Fibroblast of the conjunctiva (primary cell): ENCODE results near the gene ANP32A.
A peak's percentile ranks its signal among the peaks of the same experiment; 100 is the strongest.

Experiments used
- DNase-seq: peaks from one replicate; pipeline ENCODE4 v3.0.0-alpha.2; 2010; ENCODE audit warnings: low read depth

The ANP32A gene

DNA sequence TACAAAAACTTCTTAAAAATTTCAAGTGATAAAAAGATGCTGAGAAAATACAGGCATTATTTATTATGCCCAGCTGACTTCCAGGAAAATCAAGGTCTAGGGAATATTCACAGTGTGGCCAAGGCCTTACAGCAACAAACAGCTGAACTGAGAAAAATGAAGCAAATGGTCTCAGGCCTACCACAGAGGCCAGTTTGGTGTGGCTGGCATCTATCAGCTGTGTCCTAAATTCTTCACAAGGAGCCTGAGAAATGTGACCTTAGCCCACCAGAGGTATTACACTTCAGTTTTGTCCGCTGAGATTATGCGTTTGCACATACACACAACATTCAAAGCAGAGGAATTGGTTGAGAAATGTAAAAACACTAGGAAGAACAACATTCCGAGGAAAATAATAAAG, 77.4 kb downstream of the ANP32A start:
- DNase-seq = no peak

DNA sequence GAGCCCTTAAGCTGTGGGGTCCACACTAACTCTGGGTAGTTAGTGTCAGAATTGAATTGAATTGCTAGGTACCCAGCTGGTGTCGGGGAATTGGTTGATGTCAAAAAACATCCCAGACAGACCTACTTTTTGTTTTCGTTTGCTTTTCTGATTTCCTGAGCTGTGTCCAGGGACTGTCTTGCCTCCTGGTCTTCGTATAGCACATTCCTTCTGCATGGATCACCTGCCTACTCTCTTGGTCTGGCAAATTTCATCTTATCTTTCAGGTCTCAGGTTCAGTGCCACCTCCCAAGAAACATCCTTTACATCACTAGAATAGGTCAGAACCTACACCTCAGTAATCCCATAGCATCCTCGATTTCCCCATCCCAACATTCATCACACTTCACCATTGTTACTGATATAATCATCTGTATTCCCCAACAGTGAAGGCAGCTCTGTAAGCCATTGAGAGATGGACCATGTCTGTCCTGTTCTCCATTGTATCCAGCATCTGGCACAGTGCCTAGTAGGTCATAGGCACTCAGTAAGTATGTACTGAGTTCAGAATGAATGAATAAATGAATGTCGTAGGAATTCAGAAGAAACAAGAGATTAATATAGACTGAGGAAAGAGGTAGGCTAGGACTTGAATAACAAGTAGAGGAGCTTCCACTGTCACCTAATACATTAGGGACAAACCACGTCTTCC, 81.2 kb downstream of the ANP32A start:
- DNase-seq = no peak

DNA sequence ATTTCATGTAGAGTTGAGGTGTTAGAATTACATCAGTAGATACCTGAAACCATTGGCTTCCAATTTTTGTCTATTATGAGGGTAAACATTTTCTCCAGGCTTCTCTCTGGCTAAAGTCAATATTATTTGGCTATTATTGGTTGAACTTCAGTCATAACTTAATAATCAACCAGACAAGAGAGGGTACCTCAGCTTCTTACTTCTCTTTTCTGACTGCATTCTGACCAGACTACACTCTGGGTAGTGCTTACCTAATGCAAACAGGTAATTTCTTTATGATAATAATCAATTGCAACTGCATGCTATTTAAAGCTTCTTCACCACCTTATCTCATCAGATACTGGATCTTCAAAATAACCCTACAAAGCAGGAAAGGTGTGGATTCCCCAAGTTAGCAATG, 85.1 kb downstream of the ANP32A start:
- DNase-seq = no peak

DNA sequence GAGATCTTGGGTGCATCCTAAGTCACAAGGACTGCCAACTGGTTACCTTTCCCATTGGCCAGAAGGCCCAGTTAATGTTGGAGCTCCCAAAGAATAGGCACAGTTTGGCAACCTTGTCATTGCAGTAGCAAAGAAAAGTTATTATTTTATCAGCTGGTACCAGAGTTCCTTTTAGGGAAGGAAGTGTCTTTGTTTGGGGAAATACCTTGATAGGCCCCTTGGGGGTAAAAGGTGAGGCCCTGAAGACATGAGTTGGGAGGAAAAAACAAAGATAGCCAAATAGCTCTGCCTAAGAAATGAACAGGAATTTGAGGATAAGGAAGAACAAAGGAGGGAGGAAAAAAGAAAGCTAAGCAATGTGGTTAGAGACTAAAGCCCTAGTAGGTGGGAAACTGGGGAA, 85.8 kb downstream of the ANP32A start:
- DNase-seq = no peak

DNA sequence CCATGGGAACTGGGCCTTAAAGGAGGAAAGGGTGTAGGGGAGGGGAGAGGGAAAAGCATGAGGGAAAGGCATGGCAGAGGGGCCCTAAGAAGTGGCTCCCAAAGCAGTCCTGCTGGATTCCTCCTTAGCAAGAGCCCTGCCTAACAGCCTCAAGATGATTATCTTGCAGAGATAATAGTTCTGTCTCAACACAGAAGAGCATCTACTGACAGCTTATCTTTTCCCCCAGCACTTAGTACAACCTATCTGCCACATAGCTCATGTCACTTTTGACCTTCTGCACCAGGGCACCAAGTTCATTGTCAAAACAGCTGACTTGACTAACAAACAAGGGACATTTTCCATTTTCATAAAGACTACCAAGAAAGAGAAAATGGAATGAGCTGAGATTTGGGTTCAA, 86.3 kb downstream of the ANP32A start:
- no peak for DNase-seq

DNA sequence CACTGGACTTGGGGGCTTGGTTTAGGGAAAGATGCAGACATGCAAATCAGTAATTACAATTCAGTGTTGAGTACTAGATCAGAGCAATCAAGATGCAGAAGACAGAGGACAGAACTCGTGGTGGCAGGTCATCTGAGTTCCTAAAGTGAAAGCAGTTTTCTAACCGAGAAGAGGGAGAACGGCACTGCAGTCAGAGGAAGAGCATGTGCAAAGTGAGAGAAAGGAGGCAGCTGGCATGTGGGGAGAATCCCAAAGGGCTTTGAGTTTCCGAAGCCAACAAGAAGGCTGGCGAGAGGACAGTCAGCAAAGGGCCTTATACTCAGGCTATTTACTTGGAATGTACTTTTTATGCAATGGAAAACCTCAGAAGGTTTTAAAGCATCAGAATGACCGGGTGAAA, 87.0 kb downstream of the ANP32A start:
- DNase-seq = no peak

DNA sequence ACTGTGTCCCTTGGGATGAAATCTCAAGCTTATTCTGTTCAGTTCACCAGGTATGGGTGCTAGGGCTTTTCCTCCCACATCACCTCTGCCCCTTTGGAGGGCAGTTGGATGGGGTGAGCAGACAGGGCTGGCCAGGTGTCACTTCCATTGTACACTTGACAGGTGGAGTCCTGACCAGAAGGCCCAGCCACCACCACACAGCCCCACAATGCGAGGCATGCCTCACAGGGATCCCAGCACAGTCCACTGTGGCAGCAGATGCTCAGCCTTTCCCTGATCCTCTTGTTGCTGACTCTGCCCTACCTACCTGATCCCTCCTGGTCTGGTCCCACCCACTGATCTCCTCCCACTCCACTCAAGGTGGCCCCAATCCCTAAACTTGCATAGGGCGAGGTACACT, 88.2 kb downstream of the ANP32A start:
- no peak for DNase-seq

DNA sequence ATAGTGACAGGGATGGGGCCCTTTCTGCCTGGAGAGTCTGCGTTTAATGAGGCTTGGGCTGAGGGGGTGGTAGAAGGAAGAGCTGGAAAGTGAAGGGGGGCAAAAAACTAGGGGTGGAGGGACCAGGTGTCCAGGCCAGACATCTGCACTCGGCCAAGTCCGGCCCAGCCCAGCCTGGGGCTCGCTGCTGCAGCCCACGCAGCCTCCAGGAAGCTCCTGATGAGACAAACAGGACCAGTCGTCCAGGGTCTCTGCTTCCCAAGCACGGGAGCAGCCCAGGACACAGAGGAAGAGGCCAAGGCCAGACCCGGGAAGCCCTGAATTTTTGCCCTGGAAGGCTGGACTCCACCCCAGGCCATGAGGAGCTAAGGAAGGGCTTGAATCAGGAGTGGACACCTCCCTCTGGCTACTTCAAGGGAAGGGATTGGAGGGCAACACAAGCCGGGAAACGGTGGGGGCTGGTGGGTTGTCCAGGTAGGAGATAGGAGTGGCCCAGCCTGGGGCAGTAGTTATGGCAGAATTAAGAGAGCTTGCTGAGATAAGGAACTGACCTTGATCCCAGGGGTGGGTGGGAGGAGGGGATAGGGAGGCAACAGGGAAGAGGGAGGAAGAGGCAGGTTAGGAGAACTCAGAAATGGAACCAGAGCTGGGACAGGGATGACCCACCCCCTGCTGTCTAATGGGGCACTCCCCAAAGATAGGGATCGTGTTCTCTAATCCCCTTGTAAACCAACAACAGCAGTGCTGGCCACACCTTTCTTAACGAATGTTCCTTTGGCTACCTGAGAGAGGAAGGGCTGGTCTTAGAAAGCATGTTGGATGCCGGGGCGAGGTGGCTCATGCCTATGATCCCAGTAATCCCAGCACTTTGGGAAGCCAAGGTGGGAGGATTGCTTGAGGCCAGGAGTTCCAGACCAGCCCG, 89.5 kb downstream of the ANP32A start:
- DNase-seq = no peak

DNA sequence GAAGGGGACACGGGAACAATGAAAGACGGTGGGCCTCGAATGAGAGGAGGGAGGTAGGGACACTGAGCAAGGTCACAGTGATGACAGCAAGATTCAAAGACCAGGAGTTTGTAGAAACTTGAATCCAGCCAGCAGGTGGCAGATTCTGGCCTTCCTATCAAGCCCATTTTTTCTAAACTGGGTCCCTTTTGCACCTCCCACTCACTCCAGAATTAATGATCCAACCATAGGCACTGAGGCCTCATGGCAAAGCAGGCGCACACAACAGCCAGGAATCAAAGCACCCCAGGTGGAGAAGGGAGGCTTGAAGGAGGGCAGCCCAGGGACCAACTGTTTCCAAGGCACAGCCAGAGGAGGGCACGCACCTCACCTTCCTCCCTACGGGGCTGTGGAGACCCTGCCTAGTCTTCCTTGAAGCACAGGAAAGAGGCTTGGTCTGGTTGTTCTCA, 90.2 kb downstream of the ANP32A start:
- DNase-seq = peak; percentile 43

DNA sequence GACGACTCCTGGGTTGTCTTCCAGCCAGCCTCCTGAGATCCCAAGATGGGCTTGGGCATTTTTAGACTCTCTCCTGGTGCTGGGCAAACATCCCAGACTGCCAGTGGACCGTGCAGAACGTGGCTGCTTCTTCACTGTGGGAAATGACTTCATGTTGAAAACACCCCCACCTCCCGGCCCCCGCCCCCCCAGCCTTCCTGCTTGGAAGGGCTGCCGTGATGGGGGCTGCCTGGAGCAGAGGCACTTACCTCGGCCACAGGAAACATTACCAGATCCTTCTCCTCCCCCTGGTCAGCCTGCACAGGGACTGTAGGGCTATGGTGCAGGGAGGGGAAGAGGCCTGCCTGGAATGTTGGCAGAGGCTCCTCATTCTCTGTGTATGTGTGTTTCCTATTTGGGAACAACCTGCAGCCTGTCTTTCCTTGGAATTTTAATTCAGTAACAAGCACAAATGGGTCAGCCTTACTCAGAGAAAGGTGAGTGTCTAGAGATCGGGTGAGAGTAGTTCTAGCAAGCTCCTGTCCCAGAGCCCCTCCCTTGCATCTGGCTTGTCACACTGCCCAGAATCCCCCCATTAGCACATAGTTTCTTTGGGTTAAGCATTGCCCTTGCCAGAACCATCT, 90.8 kb downstream of the ANP32A start:
- DNase-seq = no peak
